ENCODE results near the gene BTN1A1. TPM values are rescaled to one million over a fixed set of nuclear protein-coding genes. Genes with fewer than 3 reads are reported as not detected.

The BTN1A1 gene
- total RNA-seq (2022) (not detected in 2 replicates), Bru-seq, nascent RNA (not detected), BruChase-seq, experiment 1, labeled RNA remaining after a 6-hour chase (not detected), BruChase-seq, experiment 2, labeled RNA remaining after a 2-hour chase (percentile 8 among the genes with signal in this experiment)
- long read RNA-seq, result 0 reads

- Mint-ChIP-seq H3K4me3 (ENCODE audit: unreplicated experiment) (no peak within 1 kb of the TSS), H3K27me3 (ENCODE audit: insufficient read depth, unreplicated experiment) (no peaks in the 10 kb centered on the region), H3K4me1 (ENCODE audit: insufficient read depth, unreplicated experiment) (no peaks in the 10 kb centered on the region), H3K36me3 (ENCODE audit: insufficient read depth, unreplicated experiment) (no peaks in the 10 kb centered on the region), H3K9me3 (ENCODE audit: unreplicated experiment) (no peaks in the 10 kb centered on the region), H3K27ac (ENCODE audit: low read depth, unreplicated experiment) (no peak within 1 kb of the TSS)
- ChIA-PET POLR2A (no interaction called here), CTCF (interaction anchor here (0.6 kb wide), 2 partner anchors 8 to 74 kb away, joined by 4 read pairs; no protein-coding TSS in a partner anchor)
- no TSS peak for BruUV-seq (replicated peaks)
- intact Hi-C loops (cut with micrococcal nuclease), result no loop called here
- no peak for DNase-seq (ENCODE audit: unreplicated experiment)
- TF ChIP-seq CTCF (IDR thresholded peaks at IDR 0.05; ENCODE audit: unreplicated experiment), result no peak
Observed at GRCh38 chr6:26500102-26500501, at the start of gene BTN1A1. BTN1A1 (plus strand) TSS chr6:26500303; CDS start chr6:26501287, 984 bp downstream.

GRCh38 chr6:26452631-26453235 is 47.4 kb upstream of the BTN1A1 start:
- H3K27me3 Mint-ChIP-seq (ENCODE audit: insufficient read depth, unreplicated experiment), result no peaks in the 10 kb centered on the region
- CTCF ChIA-PET, result no interaction called here
- POLR2A ChIA-PET, result interaction anchor here (1.3 kb wide), 1 partner anchor 10 kb away, joined by 4 read pairs; no protein-coding TSS in a partner anchor
- BruUV-seq (replicated peaks), result no TSS peak
- DNase-seq (ENCODE audit: unreplicated experiment), result no peak
- no peaks in the 10 kb centered on the region for H3K36me3 Mint-ChIP-seq (ENCODE audit: insufficient read depth, unreplicated experiment)
- no peak overlapping the region for H3K4me3 Mint-ChIP-seq (ENCODE audit: unreplicated experiment)
- H3K27ac Mint-ChIP-seq (ENCODE audit: low read depth, unreplicated experiment), result no peak overlapping the region
- H3K9me3 Mint-ChIP-seq (ENCODE audit: unreplicated experiment), result no peaks in the 10 kb centered on the region
- H3K4me1 Mint-ChIP-seq (ENCODE audit: insufficient read depth, unreplicated experiment), result peaks cover 12% of the 10 kb centered on the region
- TF ChIP-seq CTCF (IDR thresholded peaks at IDR 0.05; ENCODE audit: unreplicated experiment), result no peak
- intact Hi-C loops (cut with micrococcal nuclease), result loop anchor here (10.0 kb wide), 1 partner anchor 108 kb away; no protein-coding TSS in a partner anchor

GRCh38 chr6:26454631-26455030 is 45.5 kb upstream of the BTN1A1 start:
- POLR2A ChIA-PET, result interaction anchor here (1.1 kb wide), 1 partner anchor 20 kb away, joined by 3 read pairs; no protein-coding TSS in a partner anchor
- intact Hi-C loops (cut with micrococcal nuclease), result loop anchor here (5.0 to 10.0 kb wide), 2 partner anchors 110 to 113 kb away; no protein-coding TSS in a partner anchor
- no peak for DNase-seq (ENCODE audit: unreplicated experiment)
- BruUV-seq (replicated peaks), result no TSS peak
- TF ChIP-seq CTCF (IDR thresholded peaks at IDR 0.05; ENCODE audit: unreplicated experiment), result no peak
- Mint-ChIP-seq H3K4me1 (ENCODE audit: insufficient read depth, unreplicated experiment) (peaks cover 19% of the 10 kb centered on the region), H3K27ac (ENCODE audit: low read depth, unreplicated experiment) (no peak overlapping the region), H3K4me3 (ENCODE audit: unreplicated experiment) (no peak overlapping the region), H3K36me3 (ENCODE audit: insufficient read depth, unreplicated experiment) (peaks cover 11% of the 10 kb centered on the region), H3K9me3 (ENCODE audit: unreplicated experiment) (no peaks in the 10 kb centered on the region), H3K27me3 (ENCODE audit: insufficient read depth, unreplicated experiment) (no peaks in the 10 kb centered on the region)
- CTCF ChIA-PET, result interaction anchor here (0.6 to 1.3 kb wide), 2 partner anchors 9 to 744 kb away, joined by 3 to 4 read pairs; no protein-coding TSS in a partner anchor

GRCh38 chr6:26455357-26455970 is 44.6 kb upstream of the BTN1A1 start:
- TF ChIP-seq CTCF (IDR thresholded peaks at IDR 0.05; ENCODE audit: unreplicated experiment), result no peak
- DNase-seq (ENCODE audit: unreplicated experiment), result no peak

More at GRCh38 chr6:26455357-26455970, 44.6 kb upstream of the BTN1A1 start:
- Mint-ChIP-seq H3K4me3 (ENCODE audit: unreplicated experiment) (no peak overlapping the region), H3K27ac (ENCODE audit: low read depth, unreplicated experiment) (no peak overlapping the region), H3K27me3 (ENCODE audit: insufficient read depth, unreplicated experiment) (no peaks in the 10 kb centered on the region), H3K4me1 (ENCODE audit: insufficient read depth, unreplicated experiment) (peaks cover 20% of the 10 kb centered on the region), H3K9me3 (ENCODE audit: unreplicated experiment) (no peaks in the 10 kb centered on the region), H3K36me3 (ENCODE audit: insufficient read depth, unreplicated experiment) (peaks cover 16% of the 10 kb centered on the region)
- CTCF ChIA-PET, result interaction anchor here (0.6 to 1.3 kb wide), 3 partner anchors 10 to 1437 kb away, joined by 3 to 4 read pairs (median 3); a partner anchor contains a TSS
- intact Hi-C loops (cut with micrococcal nuclease), result loop anchor here (5.0 to 10.0 kb wide), 2 partner anchors 111 to 112 kb away; no protein-coding TSS in a partner anchor
- POLR2A ChIA-PET, result interaction anchor here (0.7 kb wide), 1 partner anchor 141 kb away, joined by 3 read pairs; no protein-coding TSS in a partner anchor
- BruUV-seq (replicated peaks), result no TSS peak

Measured in MCF 10A (cell line).